BLaER1 (cell line): ENCODE results near the gene ODAD4.
A peak's percentile ranks its signal among the peaks of the same experiment; 100 is the strongest.

Source experiments
- H3K27ac ChIP-seq: shearing (Covaris generic); formaldehyde crosslinking; 2 replicates; pipeline ENCODE4 v1.8.1; 2022
- H3K27me3 ChIP-seq: shearing (Covaris generic); formaldehyde crosslinking; 2 replicates; pipeline ENCODE4 v1.8.1; 2022
- H3K36me3 ChIP-seq: shearing (Covaris generic); formaldehyde crosslinking; 2 replicates; pipeline ENCODE4 v1.8.1; 2022
- H3K4me1 ChIP-seq: shearing (Covaris generic); formaldehyde crosslinking; 2 replicates; pipeline ENCODE4 v1.8.1; 2022
- H3K4me2 ChIP-seq: shearing (Covaris generic); formaldehyde crosslinking; 2 replicates; pipeline ENCODE4 v1.8.1; 2022
- H3K4me3 ChIP-seq: shearing (Covaris generic); formaldehyde crosslinking; 2 replicates; pipeline ENCODE4 v1.8.1; 2022
- H3K9ac ChIP-seq: shearing (Covaris generic); formaldehyde crosslinking; 2 replicates; pipeline ENCODE4 v1.8.1; 2022
- H3K9me3 ChIP-seq: shearing (Covaris generic); formaldehyde crosslinking; 2 replicates; pipeline ENCODE4 v1.8.1; 2022
- H4K20me1 ChIP-seq: shearing (Covaris generic); formaldehyde crosslinking; 2 replicates; pipeline ENCODE4 v1.8.1; 2022
- Cebpa-rat ChIP-seq: shearing (Covaris generic); IDR thresholded peaks from 2 replicates; pipeline ENCODE4 v1.8.1; 2022

The ODAD4 gene, protein sequence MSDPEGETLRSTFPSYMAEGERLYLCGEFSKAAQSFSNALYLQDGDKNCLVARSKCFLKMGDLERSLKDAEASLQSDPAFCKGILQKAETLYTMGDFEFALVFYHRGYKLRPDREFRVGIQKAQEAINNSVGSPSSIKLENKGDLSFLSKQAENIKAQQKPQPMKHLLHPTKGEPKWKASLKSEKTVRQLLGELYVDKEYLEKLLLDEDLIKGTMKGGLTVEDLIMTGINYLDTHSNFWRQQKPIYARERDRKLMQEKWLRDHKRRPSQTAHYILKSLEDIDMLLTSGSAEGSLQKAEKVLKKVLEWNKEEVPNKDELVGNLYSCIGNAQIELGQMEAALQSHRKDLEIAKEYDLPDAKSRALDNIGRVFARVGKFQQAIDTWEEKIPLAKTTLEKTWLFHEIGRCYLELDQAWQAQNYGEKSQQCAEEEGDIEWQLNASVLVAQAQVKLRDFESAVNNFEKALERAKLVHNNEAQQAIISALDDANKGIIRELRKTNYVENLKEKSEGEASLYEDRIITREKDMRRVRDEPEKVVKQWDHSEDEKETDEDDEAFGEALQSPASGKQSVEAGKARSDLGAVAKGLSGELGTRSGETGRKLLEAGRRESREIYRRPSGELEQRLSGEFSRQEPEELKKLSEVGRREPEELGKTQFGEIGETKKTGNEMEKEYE

DNA sequence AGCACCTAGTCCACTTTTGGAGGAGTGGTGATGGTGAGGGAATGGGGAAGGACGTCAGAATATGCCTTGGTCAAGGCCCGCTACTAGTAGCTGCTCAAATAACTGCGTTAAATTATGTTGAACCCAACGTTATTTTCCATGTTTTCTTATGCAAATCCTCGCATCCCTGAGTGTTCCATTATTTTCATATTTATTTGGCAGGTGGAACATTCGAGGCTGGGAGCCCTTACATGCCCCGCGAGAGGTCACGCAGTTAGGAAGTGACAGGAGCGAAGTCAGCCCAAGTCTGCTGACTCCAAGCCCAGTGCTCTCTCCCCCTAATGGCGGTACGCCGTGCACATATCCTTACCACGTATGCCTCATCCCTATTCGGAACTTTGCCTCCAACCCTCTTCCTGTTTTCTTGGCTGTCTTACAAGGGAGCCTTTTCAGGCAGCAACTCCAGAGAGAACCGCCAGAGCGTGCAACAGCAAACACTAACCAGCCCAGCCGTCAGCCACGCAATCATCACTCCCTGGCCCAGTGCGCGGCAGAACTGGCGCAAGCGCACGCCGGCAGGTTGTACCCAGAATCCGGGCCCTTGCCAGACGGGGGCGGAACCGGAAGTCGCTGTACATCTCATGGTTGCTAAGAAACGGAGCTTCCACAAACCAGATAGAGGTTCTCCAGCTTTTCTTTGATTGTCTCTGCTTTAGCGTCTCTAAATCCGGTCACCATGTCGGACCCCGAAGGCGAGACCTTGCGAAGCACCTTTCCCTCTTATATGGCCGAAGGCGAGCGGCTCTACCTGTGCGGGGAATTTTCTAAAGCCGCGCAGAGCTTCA is at the start of gene ODAD4:
TSS of gene ODAD4 (plus strand) at position 609 of the 824 bp plus-strand sequence. CDS start at position 716, 107 bp downstream.
- Histone ChIP-seq H3K27me3 (no peaks in the 10 kb centered on the region), H3K4me2 (peak within 1 kb of the TSS; percentile 81), H3K9me3 (no peaks in the 10 kb centered on the region), H3K36me3 (no peaks in the 10 kb centered on the region), H3K4me3 (peak within 1 kb of the TSS; percentile 63), H3K27ac (peak within 1 kb of the TSS; percentile 54), H4K20me1 (no peaks in the 10 kb centered on the region), H3K9ac (peak within 1 kb of the TSS; percentile 46; the same call in 1 of the 2 replicates), H3K4me1 (peaks cover 75% of the 10 kb centered on the region)
- no peak for TF ChIP-seq Cebpa-rat

DNA sequence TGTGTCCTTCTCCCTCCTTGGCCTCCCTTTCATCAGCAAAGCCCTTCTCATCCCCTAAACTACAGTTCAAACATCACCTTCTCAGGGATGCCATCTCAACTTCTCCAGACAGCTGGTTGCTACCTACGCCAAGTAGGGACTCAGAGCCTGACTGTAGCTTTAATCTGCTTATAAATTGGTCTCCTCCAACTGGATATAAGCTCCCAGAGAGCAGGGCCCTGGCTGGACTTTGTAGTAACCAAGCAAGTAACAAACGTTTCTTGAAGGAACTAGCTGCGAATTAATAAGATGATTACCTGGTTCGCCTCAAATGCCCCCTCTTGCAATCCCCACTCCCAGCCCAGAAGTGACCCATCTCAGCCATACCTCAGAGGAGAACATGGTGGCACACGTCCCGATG is 47.7 kb upstream of the ODAD4 start:
- H3K4me1 ChIP-seq = peaks cover 9% of the 10 kb centered on the region
- peaks cover 19% of the 10 kb centered on the region; the same call in 1 of the 2 replicates for H4K20me1 ChIP-seq
- H3K4me2 ChIP-seq = no peak overlapping the region
- H3K9ac ChIP-seq = no peak overlapping the region
- peaks cover 6% of the 10 kb centered on the region for H3K9me3 ChIP-seq
- no peaks in the 10 kb centered on the region for H3K27me3 ChIP-seq
- H3K36me3 ChIP-seq = peaks cover 100% of the 10 kb centered on the region
- no peak overlapping the region for H3K4me3 ChIP-seq
- TF ChIP-seq Cebpa-rat = no peak
- H3K27ac ChIP-seq = no peak overlapping the region

DNA sequence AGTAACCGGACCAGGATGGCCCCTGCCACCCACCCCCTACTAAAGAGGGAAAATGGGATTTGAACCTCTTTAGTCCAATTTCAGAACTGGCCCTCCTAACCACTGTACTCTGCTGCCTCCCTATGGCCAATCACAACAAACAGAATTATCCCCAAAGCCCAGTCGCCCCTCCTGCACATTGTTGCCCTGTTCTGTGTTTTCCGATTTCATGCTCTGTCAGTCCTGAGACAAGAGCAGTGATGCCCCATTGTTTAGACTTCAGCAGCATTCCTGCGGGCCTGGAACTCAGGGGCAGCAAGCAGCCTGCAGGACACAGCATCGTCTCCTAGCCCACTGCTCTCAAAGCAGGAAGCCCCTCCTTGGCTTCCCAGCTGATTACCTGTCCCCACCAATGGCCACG is 44.7 kb upstream of the ODAD4 start:
- Histone ChIP-seq H4K20me1 (peaks cover 25% of the 10 kb centered on the region; the same call in 1 of the 2 replicates), H3K9ac (no peak overlapping the region), H3K4me2 (no peak overlapping the region; the same call in none of the 2 replicates), H3K9me3 (no peaks in the 10 kb centered on the region), H3K4me3 (no peak overlapping the region), H3K36me3 (peaks cover 100% of the 10 kb centered on the region), H3K27me3 (no peaks in the 10 kb centered on the region), H3K27ac (no peak overlapping the region), H3K4me1 (peaks cover 9% of the 10 kb centered on the region)
- TF ChIP-seq Cebpa-rat = no peak

DNA sequence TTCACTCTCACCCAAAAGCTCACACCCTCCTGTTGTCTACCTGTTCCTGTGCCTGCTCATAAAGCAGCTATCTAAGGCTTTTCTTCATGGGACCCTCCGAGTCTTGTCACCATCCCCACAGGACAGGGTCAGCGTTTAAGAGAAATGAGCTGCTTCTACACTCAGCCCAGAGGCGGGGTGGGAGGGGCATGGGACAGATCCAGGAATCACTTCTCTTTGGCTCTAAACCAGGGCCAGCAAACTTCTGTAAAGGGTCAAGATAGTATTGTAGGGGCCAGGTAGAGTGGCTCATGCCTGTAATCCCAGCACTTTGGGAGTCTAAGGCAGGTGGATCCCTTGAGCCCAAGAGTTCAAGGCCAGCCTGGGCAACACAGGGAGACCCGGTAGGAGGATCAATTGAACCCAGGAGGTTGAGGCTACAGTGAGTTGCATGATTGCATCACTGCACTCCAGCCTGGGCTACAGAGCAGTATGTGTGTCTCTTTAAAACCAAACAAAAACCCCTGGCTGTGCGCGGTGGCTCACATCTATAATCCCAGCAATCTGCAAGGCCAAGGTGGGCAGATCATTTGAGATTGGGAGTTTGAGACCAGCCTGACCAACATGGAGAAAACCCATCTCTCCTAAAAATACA is 42.0 kb upstream of the ODAD4 start:
- Histone ChIP-seq H4K20me1 (peaks cover 33% of the 10 kb centered on the region), H3K27me3 (no peaks in the 10 kb centered on the region), H3K36me3 (peaks cover 100% of the 10 kb centered on the region), H3K4me1 (peaks cover 9% of the 10 kb centered on the region), H3K9ac (no peak overlapping the region), H3K9me3 (no peaks in the 10 kb centered on the region), H3K4me2 (no peak overlapping the region), H3K4me3 (no peak overlapping the region), H3K27ac (no peak overlapping the region)
- TF ChIP-seq Cebpa-rat = no peak

DNA sequence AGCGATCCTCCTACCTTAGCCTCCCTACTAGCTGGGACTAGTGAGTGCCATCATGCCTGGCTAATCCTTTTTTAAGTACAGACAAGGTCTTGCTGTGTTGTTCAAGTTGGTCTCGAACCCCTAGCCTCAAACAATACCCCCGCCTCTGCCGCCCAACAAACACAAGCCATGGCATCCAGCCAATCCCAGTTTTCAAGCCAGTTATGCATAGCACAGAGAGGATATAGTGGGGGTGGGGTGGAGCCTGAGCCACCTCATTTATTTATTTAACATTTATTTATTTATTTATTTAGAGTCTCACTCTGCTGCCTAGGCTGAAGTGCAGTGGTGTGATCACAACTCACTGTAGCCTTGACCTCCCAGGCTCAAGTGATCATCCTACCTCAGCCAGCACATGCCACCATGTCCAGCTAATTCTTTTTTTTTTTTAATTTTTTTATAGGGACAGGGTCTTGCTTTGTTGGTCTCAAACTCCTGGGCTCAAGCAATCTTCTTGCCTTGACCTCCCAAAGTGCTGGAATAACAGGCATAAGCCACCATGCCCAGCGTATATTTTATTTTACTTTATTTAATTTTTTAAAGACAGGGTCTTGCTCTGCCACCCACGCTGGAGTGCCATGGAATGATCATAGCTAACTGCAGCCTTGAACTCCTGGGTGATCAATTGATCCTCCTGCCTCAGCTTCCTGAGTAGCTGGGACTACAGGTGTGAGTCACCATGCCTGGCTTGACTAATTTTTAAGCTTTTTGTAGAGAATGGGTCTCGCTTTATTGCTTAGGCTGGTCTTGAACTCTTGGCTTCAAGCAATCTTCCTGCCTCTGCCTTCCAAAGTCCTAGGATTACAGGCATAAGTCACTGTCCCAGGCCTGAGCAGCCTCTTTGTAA is 39.0 kb upstream of the ODAD4 start:
- H3K4me2 ChIP-seq = no peak overlapping the region
- no peaks in the 10 kb centered on the region for H3K27me3 ChIP-seq
- no peak overlapping the region for H3K9ac ChIP-seq
- H3K4me3 ChIP-seq = no peak overlapping the region
- peaks cover 2% of the 10 kb centered on the region for H3K4me1 ChIP-seq
- H3K36me3 ChIP-seq = peaks cover 100% of the 10 kb centered on the region
- H3K9me3 ChIP-seq = no peaks in the 10 kb centered on the region
- no peak for TF ChIP-seq Cebpa-rat
- H4K20me1 ChIP-seq = peaks cover 51% of the 10 kb centered on the region
- no peak overlapping the region for H3K27ac ChIP-seq

DNA sequence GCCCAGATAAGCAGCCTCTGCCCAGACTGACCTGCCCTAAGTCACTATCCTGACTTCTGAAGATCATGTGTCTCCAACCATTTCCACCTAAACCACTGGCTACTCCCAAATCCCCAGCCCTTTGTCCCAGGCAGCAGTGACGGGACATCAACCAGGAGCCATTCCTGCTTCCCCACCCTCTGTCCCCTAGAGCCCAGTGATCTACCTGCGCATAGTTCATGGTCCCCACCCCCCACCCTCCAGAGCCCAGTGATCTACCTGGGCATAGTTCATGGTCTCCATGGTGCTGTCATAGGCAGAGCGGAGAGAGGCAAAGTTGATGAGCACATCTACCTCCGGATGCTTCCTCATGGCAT is 38.4 kb upstream of the ODAD4 start:
- no peaks in the 10 kb centered on the region for H3K4me1 ChIP-seq
- no peak for TF ChIP-seq Cebpa-rat
- H3K4me3 ChIP-seq = no peak overlapping the region
- no peaks in the 10 kb centered on the region for H3K27me3 ChIP-seq
- H3K9ac ChIP-seq = no peak overlapping the region
- H3K27ac ChIP-seq = no peak overlapping the region
- H3K36me3 ChIP-seq = peaks cover 100% of the 10 kb centered on the region
- no peak overlapping the region for H3K4me2 ChIP-seq
- peaks cover 49% of the 10 kb centered on the region for H4K20me1 ChIP-seq
- H3K9me3 ChIP-seq = no peaks in the 10 kb centered on the region

DNA sequence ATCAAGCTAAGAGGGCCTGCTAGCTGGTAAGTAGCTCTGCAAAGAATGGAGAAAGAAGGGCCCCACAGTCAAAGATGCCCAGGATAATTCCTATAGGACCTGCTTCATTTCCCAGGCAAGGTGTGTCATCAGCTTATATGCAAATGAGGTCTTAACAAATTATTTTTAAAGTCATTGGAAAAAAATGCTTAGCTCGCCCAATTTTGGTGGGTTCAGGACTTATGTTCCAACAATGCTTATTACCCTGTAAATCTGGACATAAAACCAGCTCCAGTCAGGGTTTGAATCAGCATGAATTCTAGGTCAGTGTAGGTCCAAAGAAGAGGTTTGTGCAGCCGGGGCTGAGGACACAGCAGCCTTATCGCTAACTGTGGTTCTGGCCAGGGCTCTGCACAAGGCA is 37.0 kb upstream of the ODAD4 start:
- Histone ChIP-seq H3K4me3 (no peak overlapping the region), H3K4me1 (no peaks in the 10 kb centered on the region), H3K4me2 (no peak overlapping the region), H3K27ac (no peak overlapping the region), H3K27me3 (no peaks in the 10 kb centered on the region), H3K36me3 (peaks cover 100% of the 10 kb centered on the region), H3K9me3 (no peaks in the 10 kb centered on the region), H4K20me1 (peaks cover 54% of the 10 kb centered on the region), H3K9ac (no peak overlapping the region)
- no peak for TF ChIP-seq Cebpa-rat

DNA sequence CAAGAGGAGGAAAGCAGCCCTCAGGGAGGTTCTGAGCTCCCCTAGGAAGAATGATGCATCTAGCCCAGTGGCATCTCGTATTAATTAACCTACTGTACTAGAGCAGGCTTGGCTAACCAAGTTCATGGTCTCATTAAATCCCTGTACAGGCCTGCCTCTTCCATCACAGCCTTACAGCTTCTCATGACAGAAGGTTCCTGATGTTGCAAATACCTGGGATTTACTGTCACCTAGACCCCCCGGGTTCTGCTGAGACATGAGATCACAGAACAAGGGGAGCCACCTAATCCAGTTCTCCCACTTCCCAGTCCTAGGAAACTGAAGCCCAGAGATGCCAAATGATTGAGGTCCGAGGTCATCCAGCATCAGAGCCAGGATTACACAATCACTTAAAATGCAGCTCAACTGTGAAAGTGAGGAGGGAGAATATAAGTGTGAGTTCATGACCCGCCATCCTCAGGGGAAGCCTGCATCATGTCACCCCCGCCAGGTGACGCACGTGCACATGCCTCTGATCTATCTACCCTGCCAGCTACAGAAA is 35.6 kb upstream of the ODAD4 start:
- Histone ChIP-seq H3K9me3 (no peaks in the 10 kb centered on the region), H3K9ac (no peak overlapping the region), H3K4me3 (no peak overlapping the region), H3K27ac (no peak overlapping the region), H3K4me2 (no peak overlapping the region), H4K20me1 (peaks cover 46% of the 10 kb centered on the region), H3K36me3 (peaks cover 100% of the 10 kb centered on the region), H3K4me1 (no peaks in the 10 kb centered on the region), H3K27me3 (no peaks in the 10 kb centered on the region)
- 0 out of 2 replicates have a peak, but pooled peaks have one; percentile 8 for TF ChIP-seq Cebpa-rat
